ENCODE measurements around the gene ERICH6B. TPM values are rescaled to one million over a fixed set of nuclear protein-coding genes. Genes with fewer than 3 reads are reported as not detected.

Gene ERICH6B
- not detected for total RNA-seq

DNA sequence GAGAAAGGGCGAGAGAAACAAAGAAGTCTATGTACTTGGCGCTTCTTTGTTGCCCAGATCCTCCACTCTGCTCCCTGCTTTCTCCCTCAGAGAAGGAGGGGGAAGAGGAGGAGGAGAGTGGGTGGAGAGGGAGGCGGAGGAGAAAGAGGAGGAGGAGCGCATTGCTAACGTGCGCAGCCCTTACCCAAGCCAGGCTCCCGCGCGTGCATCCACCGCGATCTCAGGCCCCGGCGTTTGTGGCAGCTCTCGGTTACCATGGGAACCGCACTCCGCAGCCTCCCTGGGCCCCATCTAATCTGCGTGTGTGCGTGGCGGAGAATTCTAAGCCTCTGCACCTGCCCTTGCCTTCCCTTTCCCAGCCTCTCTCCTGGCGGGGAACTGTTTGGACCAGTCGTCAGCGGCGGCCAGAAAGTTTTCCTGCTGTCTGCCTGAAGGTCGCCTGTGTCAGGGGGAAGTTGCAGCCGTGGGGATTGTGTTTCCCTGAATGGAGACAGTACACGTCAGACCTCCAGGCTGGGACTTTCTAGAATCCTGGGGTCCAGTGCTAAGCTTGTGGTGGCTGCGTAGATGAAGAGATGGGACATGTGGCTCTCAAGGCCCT is at the start of gene ERICH6B:
ERICH6B (minus strand) TSS at position 239 of the 601 bp plus-strand sequence. CDS start 18,734 bp downstream, outside the sequence.

Small RNA genes within 50 kb of the gene (small RNA-seq; reads per million reads assigned to genes)
- not detected for gene RNA5SP27
- gene TIMM9P3, result not detected

Other genes starting within 250 kb of the ERICH6B start
- 9.0 TPM for gene SLC25A30, start 197.4 kb downstream of the ERICH6B start, total RNA-seq
- gene COG3, start 150.8 kb downstream of the ERICH6B start, total RNA-seq, result 49.4 TPM
- not detected for gene CBY2, start 86.6 kb upstream of the ERICH6B start, total RNA-seq
- gene SIAH3, start 236.0 kb upstream of the ERICH6B start, total RNA-seq, result 5.3 TPM